GM21619 (cell line): ENCODE results near the gene BMP2K.
A peak's percentile ranks its signal among the peaks of the same experiment; 100 is the strongest.

Source experiments
- ATAC-seq: cut with Tn5 transposase; IDR thresholded peaks from one replicate; pipeline ENCODE4 v1.9.1; 2021; ENCODE audit not compliant: unreplicated experiment

The BMP2K gene

DNA sequence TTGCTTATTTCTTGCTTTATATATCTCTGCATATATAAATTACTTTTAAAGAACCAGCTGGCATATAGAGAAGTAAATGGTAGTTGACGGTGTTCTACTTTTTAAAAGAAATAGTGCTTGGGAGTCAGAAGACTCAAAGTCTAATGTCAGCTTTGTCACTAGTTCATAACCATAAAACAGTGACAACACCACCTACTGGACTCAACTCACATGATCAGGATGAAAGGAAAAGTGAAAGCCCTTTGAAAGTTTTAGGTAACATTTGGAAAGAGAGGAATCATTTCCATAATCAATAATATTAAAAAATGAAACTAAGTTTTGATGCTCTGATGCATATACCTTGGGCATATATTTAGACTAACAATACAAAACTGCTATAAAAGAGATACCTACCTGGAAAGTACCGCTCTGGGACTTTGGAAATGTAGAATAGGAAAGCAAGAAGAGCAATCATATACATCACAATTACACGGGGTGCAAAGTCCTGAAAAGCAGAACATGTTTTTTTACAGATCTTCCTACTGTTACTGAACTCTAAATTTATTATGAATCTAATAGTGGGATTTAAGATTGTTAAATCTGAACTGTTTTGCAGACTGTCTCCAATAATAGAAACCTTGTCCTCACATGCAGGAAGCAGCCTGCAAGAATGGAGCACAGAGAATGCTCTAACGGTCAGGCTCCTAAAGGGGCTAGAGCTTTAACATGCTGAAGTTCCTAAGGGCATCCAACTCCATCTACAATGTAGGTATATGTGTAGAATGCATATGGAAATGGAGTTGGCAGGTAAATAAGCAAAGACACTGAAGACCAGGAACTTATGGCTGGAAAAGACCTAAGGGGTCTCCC is 147.5 kb downstream of the BMP2K start:
- ATAC-seq: no peak

DNA sequence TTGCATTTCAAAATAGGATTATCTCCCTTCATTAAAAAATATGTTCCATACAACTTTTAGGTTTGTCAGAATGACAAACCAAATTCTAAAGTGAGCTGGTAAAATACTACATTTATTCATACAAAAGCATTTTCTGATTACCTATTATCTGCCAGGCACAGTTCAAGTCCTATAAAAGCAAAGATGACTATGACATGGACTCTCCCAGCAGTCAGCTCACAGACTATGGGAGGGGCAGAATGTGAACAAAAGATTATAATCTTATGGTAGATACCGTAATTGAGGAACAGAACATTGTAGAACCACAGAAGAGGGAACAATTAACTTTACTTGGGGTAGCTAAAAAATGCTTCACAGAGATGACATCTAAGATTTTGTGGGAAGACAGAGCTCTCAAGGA is 150.7 kb downstream of the BMP2K start:
- ATAC-seq: no peak

DNA sequence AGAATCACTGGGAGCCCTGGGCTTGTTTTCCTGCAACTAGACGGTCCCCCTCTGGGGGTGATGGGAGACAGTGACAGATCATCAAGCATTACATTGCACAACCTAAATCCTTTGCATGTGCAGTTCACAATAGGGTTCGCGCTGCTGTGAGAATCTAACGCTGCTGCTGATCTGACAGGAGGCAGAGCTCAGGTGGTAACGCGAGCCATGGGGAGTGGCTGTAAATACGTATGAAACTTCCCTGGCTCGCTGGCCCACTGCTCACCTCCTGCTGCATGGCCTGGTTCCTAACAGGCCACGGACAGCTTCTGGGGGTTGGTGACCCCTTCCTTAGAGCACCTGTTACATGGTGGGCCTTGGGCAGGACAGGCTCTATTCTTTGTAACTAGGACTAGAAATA is 152.7 kb downstream of the BMP2K start:
- ATAC-seq: no peak

DNA sequence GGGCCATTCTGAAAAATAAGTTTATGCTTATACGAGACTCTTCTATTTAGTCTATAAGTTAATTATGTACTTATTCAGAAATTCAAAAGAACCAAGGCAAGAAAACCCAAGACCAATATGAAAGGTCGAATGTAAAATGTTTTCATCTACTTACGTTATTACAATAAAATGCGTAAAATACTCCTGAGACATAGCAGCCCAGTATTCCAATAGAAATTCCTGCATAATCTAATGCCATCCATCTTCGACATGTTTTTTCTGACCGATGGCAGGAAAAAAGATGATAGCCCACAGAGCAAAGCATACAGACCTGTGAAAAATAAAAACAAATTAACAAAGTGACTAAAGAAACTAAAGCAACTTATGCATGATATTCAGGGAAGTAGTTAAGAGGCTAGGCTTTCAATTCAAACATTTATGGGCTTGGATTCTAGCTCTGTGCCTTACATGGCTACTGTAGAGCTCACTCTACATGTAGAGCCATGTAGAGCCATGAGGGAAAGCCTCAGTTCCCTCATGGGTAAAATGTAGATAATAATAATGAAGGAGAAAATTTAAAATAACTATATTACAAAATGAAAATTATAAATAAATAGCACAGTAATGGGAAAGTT is 154.0 kb downstream of the BMP2K start:
- ATAC-seq: no peak

DNA sequence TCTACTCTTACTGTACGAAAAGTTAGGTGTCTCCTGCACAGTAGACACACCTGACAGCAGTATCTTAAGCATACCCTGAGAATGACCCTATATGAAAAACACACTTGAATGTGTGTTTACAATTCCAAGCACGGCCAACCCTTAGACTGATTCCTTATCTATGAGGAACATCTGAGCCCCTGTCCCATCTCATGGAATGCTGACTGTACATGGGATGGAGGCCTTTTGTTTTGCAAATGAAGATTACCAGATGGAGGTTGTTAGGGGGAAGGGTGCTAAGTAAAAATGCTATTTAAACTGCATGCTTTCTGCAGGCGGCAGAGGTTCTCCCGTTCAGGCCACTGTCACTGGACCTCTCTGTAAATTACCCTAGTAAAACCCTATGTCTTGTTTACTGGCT is 160.8 kb downstream of the BMP2K start:
- ATAC-seq: no peak

DNA sequence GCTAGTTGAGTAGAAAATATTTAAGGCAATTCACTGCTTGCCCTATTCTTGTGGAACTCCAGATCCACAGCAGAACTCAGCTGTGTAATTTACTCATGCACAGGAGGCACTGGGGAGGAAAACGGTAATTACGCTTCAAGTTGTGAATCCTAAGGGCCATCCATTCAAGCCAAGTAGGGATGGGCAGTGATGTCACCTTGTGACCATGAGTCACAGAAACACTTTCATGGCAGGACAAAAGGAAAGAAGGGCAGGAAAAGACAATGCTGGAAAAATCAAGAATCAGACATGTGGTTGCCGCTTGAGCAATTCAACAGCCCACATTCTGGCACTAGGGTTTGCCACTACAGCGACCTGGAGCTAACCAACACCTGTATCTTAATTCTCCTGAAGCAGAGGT is 161.7 kb downstream of the BMP2K start:
- no peak for ATAC-seq

DNA sequence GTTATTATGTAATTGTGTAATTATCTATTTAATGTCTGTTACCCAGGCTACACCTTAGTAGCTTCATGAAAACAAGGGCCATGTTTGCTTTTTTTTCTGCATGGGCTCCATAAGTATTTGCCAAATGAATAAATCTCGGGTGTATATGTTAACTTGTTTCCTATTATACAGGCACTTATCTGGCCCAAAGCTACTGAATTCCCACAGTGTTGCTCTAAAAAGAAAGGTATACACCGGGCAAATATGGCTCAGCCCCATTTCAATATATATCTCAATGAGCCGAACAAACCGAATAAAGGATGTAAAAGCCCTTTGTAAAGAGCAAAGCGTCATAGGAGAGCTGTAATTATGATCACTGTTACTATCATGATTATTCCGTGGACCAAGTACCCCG is 162.3 kb downstream of the BMP2K start:
- ATAC-seq: no peak

DNA sequence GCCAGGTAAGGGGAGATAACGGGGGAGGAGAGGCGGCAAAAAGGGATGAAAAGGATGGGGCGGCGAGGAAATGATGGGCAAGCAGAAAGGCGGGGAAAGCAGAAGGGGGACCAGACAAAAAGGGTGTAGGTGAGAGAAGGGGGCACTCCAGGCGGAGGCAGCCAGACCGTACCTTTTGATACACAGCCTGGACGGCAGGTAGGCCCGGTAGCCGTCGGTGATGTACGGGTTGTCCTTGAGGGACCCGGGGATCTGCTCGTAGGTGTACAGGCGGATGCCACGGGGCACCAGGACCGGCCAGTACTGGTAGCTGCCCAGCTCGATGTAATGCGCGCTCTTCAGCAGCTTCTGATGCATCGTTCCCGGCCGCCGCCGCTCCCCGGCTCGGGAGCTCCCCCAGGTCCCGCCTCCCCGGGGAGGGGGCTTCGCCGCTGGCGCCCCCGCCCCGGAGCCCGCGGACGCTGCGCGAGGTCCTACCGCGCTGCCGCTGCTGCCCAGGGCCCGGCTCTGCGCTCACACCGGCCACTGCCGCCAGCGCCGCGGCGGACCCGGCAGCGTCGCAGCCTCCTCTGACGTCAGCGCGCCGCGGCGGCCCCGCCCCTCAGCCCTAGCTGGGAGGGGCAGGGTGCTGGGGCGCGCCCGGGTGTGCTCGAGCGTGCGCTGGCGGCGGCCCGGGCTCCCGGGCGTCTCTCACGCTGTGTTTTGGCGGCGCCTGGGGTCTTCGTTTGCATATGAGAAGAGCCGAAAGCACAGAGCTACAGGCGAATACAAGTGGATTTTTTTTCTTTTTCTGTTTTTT is 162.9 kb downstream of the BMP2K start, which contains the start of gene PAQR3:
Gene PAQR3, minus strand, starts transcription at position 571 of the 799 bp plus-strand sequence. Its CDS starts 214 bp downstream, at position 357.
- ATAC-seq: peak; percentile 96

DNA sequence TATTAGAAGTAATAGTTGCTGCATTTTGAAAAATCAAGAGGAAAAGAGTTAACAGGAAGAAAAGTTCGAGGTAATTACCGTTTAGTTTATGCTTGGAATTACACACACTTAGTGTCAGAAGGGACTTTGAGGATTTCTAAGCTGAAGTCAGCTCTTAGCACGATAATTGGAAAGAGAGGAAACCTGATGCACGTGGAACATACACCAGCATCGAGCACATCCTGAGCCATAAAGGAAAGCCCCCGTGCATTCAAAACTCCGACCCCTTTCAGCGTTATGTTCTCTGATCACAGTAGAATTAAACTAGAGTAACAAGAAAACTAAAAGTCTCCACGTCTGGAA is 163.5 kb downstream of the BMP2K start:
- peak; percentile 22 for ATAC-seq

DNA sequence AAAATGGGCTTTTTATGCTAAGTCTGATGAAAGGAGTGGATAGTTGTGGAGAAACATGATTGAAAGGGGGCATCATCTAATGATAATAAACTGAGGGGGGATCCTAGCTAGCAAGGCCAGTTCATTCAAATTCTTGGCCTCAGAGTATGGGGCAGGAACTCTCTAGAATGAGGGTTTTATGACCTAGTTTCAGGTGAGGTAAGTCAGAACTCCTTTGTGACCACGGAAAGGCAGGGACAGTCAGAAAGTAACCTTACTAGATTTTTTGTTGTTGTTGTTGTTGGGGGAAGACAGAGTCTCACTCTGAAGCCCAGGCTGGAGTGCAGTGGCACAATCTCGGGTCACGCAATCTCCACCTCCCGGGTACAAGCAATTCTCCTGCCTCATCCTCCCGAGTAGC is 164.6 kb downstream of the BMP2K start:
- ATAC-seq: no peak

DNA sequence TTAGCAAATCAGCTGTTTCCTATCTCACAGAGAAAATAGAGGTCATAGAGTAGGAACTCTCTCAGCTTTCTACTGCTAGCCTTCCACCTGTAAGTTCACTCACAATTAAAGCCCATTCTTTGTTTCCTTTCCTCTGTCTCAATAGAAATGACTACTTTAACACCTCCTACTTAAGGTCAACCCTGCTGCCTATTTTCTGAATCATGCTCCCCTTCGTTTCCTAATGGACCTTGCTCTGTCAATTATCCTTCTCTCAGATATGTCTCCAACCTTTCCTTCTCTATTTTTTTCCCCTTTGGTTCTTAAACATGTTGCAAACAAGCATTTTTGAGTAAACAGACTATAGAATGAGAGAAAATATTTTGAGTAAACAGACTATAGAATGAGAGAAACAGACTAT is 168.2 kb downstream of the BMP2K start:
- ATAC-seq: no peak

DNA sequence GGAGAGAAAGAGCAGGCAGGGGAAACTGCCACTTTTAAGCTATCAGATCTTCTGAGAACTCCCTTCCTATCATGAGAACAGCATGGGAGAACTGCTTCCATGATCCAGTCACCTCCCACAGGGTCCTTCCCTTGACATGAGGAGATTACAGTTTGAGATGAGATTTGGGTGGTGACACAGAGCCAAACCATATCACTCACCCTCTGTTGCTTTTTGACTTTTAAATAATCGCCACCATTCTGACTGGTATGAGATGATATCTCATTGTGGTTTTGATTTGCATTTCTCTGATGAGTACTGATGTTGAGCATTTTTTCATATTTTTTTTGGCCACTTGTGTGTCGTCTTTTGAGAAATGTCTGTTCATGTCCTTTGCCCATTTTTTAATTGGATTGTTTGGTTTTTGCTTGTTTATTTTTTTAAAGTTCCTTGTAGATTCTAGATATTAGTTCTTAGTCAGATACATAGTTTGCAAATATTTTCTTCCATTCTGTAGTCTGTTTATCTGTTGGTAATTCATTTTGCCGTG is 169.6 kb downstream of the BMP2K start:
- ATAC-seq: no peak

DNA sequence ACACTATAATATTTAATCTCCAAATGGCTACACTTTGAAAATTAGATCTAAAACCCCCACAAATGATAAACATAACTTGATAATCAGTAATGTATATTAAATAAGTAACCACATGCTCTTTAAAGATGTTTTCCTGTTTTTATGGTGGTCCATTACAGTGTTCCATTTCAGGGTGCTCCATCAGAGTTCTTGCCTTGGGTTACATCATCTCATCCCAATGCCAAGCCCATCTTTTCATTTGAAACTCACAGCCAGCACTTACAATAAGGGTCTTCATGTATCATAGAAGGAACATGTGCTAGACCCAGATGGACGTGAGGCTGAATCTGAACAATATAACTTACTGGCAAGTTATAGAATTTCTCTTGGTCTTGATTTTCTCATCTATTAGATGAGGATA is 173.6 kb downstream of the BMP2K start:
- ATAC-seq: no peak

DNA sequence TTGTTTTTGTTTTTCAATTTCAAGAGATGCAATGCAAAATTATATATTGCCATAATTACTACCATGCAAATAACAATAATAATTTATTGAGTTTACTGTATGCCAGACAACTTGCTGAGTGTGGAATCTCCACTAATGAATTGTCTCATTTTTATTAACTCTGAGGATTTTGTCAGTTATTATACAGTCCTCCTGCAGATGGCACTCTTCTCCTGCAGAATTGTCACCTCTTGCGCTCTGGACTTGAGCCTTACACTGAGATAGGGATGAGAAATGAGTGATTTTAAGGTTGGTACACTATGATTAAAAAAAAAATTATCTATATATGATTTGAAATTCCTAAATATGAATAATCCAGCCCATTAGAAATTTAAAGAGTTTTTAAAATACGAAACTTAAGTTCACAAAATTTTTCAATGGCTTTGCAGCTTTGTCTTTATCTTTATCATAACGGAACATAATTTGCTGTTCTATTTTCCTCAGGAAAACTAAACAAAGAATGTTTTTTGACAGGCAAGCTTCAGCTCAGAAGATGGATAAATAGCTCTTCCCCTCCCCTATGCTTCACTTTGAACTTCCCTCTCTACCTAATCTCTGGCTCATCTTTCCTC is 175.8 kb downstream of the BMP2K start:
- ATAC-seq: peak; percentile 88

DNA sequence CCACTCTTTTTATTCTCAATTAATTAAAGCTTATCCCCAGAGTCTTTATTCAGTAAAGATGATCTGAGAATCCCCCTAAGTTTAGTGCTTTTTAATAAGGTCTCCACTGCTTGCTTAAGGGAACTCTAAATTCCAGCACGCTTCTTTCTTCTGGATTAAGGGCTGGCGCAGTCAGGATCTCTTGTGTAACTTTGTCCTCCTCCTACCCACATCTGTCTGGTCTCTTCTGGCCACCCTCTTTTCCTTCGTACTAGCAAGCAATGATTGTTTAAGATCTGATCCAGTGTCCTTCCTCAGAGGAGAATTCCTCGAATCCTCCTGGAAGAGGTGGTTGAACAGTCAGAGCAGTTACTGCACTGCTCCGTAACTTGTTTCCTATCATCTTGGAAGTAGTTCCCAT is 177.1 kb downstream of the BMP2K start:
- no peak for ATAC-seq

DNA sequence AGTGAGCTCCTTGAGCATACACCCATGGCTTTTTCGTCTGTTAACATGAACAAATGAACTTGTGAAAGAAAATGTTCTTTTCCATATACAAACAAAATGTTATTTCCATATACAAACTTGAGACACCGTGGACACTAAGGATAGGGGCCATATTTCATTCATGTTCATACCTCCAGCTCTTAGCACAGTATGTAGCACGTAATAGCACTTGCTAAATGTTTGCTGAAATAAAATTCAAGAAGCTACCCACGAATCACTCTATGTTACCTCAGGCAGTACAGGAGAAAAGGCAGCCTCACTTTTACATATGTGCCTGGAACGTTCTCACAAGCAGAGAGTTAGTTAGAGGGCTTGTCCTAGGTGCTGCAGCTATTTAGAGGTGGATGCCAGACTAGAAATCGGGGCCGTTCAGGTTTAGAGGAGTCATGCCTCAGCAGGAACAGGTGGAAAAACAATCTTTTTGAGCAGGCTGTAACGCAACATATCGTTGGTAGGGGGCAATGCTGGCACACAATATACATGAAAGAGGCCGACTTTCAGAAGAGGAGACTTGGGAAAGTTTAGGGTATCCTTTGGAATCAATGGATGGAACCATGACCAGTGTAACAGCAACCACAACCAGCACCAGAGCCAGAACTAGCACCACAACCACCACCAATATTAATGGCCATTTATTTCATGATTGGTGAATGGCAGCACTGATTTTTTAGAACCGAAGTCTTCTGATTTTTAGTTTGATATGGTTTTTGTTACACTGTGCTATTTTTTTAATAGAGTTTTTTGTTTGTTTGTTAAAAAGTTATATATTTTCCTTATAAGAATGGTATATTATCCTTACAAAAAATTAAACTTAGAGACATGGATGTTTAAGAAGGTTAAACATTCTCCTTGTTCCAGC is 177.9 kb downstream of the BMP2K start:
- ATAC-seq: no peak

DNA sequence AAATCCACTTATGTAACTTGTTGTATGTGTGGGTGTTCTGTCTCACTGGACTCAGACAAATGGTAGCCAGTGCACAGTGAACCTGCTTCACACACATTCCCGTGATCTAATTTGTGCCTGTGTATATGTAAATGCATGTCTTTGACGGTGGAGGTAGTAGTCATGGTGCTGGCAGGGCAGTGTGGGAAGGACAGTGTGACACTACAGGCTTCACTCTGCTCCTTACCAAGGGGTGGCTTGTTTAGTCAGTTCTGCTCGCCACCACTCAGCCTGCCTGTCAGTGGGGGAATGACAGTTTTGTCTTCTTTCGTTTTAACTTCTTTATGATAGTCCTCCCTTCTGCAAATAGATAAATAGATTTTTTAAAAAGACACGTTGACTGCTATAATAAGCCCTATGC is 180.8 kb downstream of the BMP2K start:
- ATAC-seq: no peak

DNA sequence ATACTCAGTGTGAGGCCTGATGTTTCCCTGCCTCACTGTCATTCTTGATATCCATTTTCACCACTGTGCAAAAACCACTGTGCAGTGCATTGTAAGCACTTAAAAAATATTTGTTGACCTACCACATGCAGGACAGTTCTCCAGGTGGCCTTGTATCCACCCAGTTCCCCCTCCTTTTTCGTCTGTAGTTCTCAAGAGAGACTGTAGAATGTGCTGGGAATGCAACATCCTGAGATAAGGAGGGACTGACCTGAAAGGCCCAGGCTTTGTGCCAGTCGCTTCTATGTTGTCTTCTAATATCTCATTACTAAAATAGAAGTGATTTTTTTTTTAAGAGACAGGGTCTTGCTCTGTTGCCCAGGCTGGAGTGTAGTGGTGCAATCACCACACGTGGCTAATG is 184.8 kb downstream of the BMP2K start:
- no peak for ATAC-seq
